A673 (cell line): ENCODE results near the gene THAP4. TPM values are rescaled to one million over a fixed set of nuclear protein-coding genes. Genes with fewer than 3 reads are reported as not detected.

Source experiments
- BruUV-seq: library from RNA; stranded (reverse); fragments of 400-500 nt; replicated peaks from 2 replicates; lab custom pipeline; 2021; lab: Mats Ljungman, UMichigan
- CTCF ChIA-PET: fragments of 300-600 bp; sonication (Branson Sonifier 250); formaldehyde crosslinking; loops from one replicate; lab custom pipeline; 2022; ENCODE audit warnings: antibody characterized with exemption; lab: Charles Lee
- POLR2A ChIA-PET: fragments of 300-600 bp; sonication (Branson Sonifier 250); formaldehyde crosslinking; loops from one replicate; lab custom pipeline; 2022; ENCODE audit warnings: antibody characterized with exemption; ENCODE audit not compliant: low non-redundant PET; lab: Charles Lee
- DNase-seq: peaks from one replicate; pipeline ENCODE4 v3.0.0-alpha.2; 2015; ENCODE audit warnings: low spot score
- H3K27ac ChIP-seq: fragments of 200-600 bp; sonication (generic); 2 replicates; pipeline ENCODE4 v1.5.1; 2016; ENCODE audit warnings: mixed run types, low read depth, mild to moderate bottlenecking, mixed read lengths, antibody characterized with exemption, low read length; ENCODE audit not compliant: poor library complexity, severe bottlenecking
- H3K27me3 ChIP-seq: fragments of 200-600 bp; sonication (generic); replicated peaks from 2 replicates; pipeline ENCODE4 v1.6.1; 2017; ENCODE audit warnings: mixed run types, low read depth, mild to moderate bottlenecking, mixed read lengths, antibody characterized with exemption, low read length; ENCODE audit not compliant: insufficient read depth, poor library complexity
- H3K36me3 ChIP-seq: fragments of 200-600 bp; sonication (generic); 2 replicates; pipeline ENCODE4 v1.6.1; 2016; ENCODE audit warnings: mixed run types, mild to moderate bottlenecking, mixed read lengths, antibody characterized with exemption, low read length; ENCODE audit not compliant: insufficient read depth, poor library complexity, severe bottlenecking
- H3K4me1 ChIP-seq: fragments of 200-600 bp; sonication (generic); 2 replicates; pipeline ENCODE4 v1.6.1; 2017; ENCODE audit warnings: mixed run types, mild to moderate bottlenecking, mixed read lengths, antibody characterized with exemption, low read length; ENCODE audit not compliant: insufficient read depth, poor library complexity, severe bottlenecking
- H3K4me3 ChIP-seq: fragments of 200-600 bp; sonication (generic); 2 replicates; pipeline ENCODE4 v1.5.1; 2016; ENCODE audit warnings: low read depth, mixed run types, mild to moderate bottlenecking, mixed read lengths, low read length; ENCODE audit not compliant: poor library complexity, severe bottlenecking
- H3K9me3 ChIP-seq: fragments of 200-600 bp; sonication (generic); 2 replicates; pipeline ENCODE4 v1.6.1; 2016; ENCODE audit warnings: mixed run types, low read depth, mild to moderate bottlenecking, mixed read lengths, antibody characterized with exemption, low read length; ENCODE audit not compliant: poor library complexity, severe bottlenecking
- EZH2 ChIP-seq: fragments of 200-600 bp; sonication (generic); IDR thresholded peaks from 2 replicates; pipeline ENCODE4 v1.6.1; 2017; ENCODE audit warnings: borderline replicate concordance, low read depth, mild to moderate bottlenecking, mixed read lengths, antibody characterized with exemption, low read length; ENCODE audit not compliant: poor library complexity, severe bottlenecking
- intact Hi-C: fragments of 100-400 bp; cut with micrococcal nuclease; formaldehyde crosslinking; loops from one replicate; pipeline ENCODE4 v1.10.0; 2022; ENCODE audit not compliant: unreplicated experiment
- total RNA-seq: library from RNA; stranded (reverse); gene quantifications from 2 replicates; pipeline ENCODE4 v1.2.3, GENCODE V29; 2021
- TF ChIP-seq, protein P1 (sequence below): fragments of 300-800, 200-600 bp; sonication (generic); conservative IDR thresholded peaks from 2 replicates; pipeline ENCODE4 v1.5.1; 2017; ENCODE audit warnings: low read depth, mild to moderate bottlenecking, antibody characterized with exemption, low read length, moderate library complexity, mixed read lengths

The THAP4 gene
- total RNA-seq, 1 experiment from 2014 or later, result 82.0 TPM

DNA sequence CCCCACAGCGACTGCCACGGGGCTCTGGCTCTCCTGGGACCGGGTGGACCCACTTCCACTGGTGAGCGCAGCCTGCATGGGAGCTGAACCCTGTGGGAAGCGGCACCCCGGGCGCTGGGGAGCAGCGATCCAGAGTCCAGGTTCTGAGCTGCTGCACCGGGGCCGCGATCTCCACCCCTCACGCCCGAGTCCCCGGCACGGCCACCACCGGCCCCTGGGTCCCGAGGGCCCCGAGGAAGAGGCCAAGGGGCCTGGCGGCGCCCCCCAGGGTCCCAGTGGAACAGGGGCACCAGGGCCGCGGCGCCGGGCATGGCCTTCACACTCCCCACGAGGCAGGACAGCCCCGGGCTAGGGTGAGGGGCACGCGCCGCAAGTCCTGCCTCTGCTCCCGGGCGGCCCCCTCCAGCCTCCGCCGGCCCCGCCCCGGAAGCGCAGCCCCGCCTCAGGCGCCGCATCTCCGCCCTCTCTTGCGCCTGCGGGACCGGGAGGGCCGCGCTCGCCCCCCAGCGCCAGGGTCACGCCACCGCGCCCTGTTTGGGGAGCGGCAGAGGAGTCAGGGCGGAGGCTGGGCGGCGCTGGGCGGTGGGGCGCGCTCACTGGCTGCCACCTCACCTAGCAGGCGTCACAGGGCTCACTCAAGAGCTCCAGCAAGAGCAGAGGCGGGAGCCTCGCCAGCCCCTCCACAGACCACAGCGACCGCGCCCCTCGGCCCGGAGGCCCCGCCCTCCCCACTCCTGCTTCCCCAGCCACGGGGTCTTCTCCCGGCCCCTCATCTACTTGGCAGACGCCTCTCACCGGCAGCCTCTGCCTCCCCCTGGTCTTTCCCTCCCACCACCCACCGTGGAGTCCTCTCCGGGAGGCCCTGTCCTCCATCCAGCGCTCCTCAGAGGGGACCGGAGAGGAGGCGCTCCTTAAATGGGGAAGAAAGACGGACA is 26.8 kb downstream of the THAP4 start:
- H3K9me3 ChIP-seq, result no peaks in the 10 kb centered on the region
- H3K36me3 ChIP-seq, result peaks cover 7% of the 10 kb centered on the region
- H3K27ac ChIP-seq, result peak overlapping the region; percentile 78
- BruUV-seq, result no TSS peak
- DNase-seq, result peak; percentile 93
- ChIA-PET POLR2A (no interaction called here), CTCF (interaction anchor here (0.6 kb wide), 1 partner anchor 94 kb away, joined by 6 read pairs; no protein-coding TSS in a partner anchor)
- TF ChIP-seq EZH2, result no peak
- TF ChIP-seq, protein P1, sequence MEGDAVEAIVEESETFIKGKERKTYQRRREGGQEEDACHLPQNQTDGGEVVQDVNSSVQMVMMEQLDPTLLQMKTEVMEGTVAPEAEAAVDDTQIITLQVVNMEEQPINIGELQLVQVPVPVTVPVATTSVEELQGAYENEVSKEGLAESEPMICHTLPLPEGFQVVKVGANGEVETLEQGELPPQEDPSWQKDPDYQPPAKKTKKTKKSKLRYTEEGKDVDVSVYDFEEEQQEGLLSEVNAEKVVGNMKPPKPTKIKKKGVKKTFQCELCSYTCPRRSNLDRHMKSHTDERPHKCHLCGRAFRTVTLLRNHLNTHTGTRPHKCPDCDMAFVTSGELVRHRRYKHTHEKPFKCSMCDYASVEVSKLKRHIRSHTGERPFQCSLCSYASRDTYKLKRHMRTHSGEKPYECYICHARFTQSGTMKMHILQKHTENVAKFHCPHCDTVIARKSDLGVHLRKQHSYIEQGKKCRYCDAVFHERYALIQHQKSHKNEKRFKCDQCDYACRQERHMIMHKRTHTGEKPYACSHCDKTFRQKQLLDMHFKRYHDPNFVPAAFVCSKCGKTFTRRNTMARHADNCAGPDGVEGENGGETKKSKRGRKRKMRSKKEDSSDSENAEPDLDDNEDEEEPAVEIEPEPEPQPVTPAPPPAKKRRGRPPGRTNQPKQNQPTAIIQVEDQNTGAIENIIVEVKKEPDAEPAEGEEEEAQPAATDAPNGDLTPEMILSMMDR, result peak; percentile 62
- H3K4me3 ChIP-seq, result peak overlapping the region; percentile 44
- intact Hi-C loops, result no loop called here
- peaks cover 37% of the 10 kb centered on the region for H3K4me1 ChIP-seq
- no peaks in the 10 kb centered on the region for H3K27me3 ChIP-seq

DNA sequence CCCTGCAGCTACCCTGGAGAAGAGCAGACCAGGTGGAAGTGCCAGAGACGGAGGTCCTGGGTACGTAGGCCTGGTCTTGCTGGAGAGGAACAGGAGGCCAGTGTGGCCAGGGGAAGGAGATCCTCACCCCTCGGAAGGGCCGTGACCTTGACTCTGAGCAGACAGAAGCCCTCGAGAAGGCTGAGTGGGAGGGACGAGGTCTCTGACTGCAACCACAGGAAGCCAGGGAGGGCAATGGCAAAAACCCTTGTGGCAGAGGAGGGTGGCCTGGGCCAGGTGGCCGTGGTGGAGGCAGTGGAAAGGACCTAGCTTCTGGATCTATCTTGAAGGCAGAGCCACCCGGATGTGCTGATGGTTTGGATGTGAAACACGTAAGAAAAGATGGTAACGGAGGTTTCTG is 28.1 kb downstream of the THAP4 start:
- Histone ChIP-seq H3K27me3 (no peaks in the 10 kb centered on the region), H3K4me3 (no peak overlapping the region), H3K27ac (no peak overlapping the region), H3K9me3 (no peaks in the 10 kb centered on the region), H3K4me1 (peaks cover 32% of the 10 kb centered on the region), H3K36me3 (peaks cover 7% of the 10 kb centered on the region)
- intact Hi-C loops, result no loop called here
- DNase-seq, result no peak
- ChIA-PET POLR2A (no interaction called here), CTCF (no interaction called here)
- BruUV-seq, result no TSS peak
- no peak for TF ChIP-seq EZH2
- TF ChIP-seq, protein P1, result no peak

DNA sequence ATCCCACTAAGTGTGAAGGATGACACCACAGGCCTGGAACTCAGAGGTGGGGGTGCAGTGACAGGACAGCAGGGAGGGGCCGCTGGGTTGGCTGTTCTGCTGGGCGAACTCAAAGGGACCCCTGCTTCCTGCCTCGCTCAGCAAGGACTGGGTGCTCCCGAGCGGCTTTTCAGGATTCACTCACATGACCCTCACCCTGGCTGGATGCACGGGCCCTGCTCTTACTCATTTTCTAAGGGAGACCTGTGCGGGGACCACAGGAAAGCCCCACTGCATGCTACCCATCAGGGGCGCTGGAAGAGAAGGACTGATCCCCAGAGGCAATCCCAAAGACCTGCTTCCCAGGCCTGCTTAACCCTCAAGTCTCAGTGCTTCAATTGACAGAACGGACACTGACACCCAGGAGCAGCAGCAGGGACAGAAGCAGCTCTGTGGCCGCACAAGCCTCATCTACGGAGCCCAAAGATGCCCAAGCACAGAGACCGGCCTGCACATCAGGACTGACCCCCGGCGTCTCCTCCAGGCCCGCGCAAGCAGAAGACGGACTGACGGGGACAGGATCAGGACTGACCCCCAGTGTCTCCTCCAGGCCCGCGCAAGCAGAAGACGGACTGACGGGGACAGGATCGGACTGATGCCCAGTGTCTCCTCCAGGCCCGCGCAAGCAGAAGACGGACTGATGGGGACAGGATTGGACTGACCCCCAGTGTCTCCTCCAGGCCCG is 29.6 kb downstream of the THAP4 start:
- no peaks in the 10 kb centered on the region for H3K9me3 ChIP-seq
- no peak overlapping the region for H3K4me3 ChIP-seq
- H3K36me3 ChIP-seq, result peaks cover 10% of the 10 kb centered on the region
- ChIA-PET CTCF (no interaction called here), POLR2A (no interaction called here)
- no peaks in the 10 kb centered on the region for H3K27me3 ChIP-seq
- peaks cover 16% of the 10 kb centered on the region for H3K4me1 ChIP-seq
- H3K27ac ChIP-seq, result no peak overlapping the region
- no TSS peak for BruUV-seq
- intact Hi-C loops, result no loop called here
- no peak for DNase-seq
- TF ChIP-seq, protein P1, result no peak
- no peak for TF ChIP-seq EZH2
